ENCODE data around the gene LCE4A.

GRCh38 chr1:152745765-152746444, 37.9 kb downstream of the LCE4A start:
- no peak for TF ChIP-seq CTCF (IDR thresholded peaks at IDR 0.05)
- TF ChIP-seq POLR2A (IDR thresholded peaks at IDR 0.05) = no peak

All from tibial nerve (tissue), 3 donors.